A549 treated with DMSO at 1 μM for 4 hours (cell line): ENCODE data around the gene ZKSCAN2. TPM values are rescaled to one million over a fixed set of nuclear protein-coding genes. Genes with fewer than 3 reads are reported as not detected.

Experiments
- total RNA-seq: library from RNA; stranded (reverse); fragments of 200-300 nt; extraction: Qiagen RNA extraction; gene quantifications from 5 replicates; pipeline ENCODE4 v1.2.3, GENCODE V29; 2022; ENCODE audit warnings: low read depth

Gene ZKSCAN2
- 2.3 to 3.1 TPM (median 2.5 TPM) in 5 replicates for total RNA-seq

DNA sequence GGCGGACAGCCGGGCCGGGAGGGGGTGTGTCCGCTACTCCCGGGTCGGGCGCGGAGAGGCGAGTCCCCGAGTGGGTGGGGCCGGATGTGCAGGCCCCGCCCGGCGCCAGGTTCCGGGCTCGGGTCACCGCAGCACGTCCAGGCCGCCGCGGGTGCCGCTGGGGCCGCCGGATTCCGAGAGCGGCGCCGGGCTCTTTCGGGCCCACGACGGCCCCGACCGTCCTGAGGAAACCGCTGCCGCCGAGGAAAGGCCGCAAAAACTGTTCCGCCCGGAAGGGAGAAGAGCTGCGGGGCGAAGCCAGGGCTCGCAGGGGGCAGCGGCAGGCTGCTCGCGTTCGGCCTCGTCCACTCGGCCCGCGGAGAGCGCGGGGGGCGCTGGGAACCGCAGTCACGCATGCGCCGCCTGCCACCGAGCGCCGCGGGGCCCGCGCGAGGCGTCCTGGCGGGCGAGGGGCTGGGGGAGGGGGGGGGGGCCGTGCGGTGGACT lies at the start of gene ZKSCAN2:
Gene ZKSCAN2, minus strand, starts transcription at position 376 of the 486 bp plus-strand sequence. CDS start 718 bp downstream, outside the sequence.

Other genes with a start within 250 kb of the ZKSCAN2 start
- gene ARHGAP17, start 242.5 kb downstream of the ZKSCAN2 start, total RNA-seq: 59.1 to 72.8 TPM (median 62.0 TPM) in 5 replicates
- gene LCMT1, start 146.1 kb downstream of the ZKSCAN2 start, total RNA-seq: 37.6 to 40.4 TPM (median 38.1 TPM) in 5 replicates
- gene AQP8, start 40.9 kb downstream of the ZKSCAN2 start, total RNA-seq: 0.06 to 0.07 TPM in 2 of 5 replicates, not detected in the others